NCI-H2081 treated with DMSO at 0.1 percent for 48 hours (cell line): ENCODE measurements around the gene YY1.
"Not testable (repeated sequence)": the region's sequence is repeated elsewhere in the genome, so short reads cannot be mapped to it uniquely, and the experiment has no call there.

Experiments
- DNase-seq: peaks from one replicate; lab custom pipeline; 2025; lab: John Stamatoyannopoulos, UW

Gene YY1

DNA sequence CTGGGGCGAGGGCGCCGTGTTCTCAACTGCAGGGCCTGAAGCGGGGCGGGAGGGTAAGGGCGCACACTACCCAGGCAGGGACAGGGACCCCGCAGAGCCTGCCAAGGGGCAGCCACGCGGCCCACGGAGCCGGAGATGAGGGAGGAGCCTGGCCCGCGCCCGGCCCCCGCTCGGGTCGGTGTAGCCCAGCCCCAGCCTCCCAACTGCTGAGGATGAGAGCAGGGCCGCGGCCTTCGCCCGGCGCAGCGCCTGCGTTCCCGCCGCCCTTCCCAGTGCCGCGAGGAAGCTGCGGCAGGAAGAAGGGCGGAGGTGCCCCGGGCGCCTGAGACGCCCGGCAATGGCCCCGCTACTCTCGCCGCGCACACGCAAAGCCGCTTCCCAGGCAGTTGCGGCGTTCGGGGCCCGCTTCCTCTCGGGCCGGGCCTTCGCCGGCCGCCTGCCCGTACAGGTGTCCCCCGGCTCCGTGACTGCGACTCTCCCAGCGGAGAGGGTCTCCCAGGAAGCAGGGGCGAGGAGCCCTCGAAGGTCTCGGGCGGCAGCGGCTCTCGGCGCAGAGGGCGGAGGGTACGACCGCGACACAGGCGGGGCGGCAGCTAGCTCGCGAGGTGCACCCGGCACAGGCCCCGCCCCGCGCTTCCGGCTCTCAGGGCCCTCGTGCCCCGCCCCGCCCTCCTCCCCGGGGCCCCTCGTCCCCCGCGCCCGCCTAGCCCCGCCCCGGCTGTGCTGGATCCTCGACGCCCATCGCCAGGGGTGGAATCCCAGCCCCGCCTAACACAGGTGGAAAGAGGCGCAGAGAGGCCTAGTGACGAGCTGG lies 24.8 kb upstream of the YY1 start:
- peak; percentile 43 for DNase-seq

GRCh38 chr14:100214770-100215083 lies 24.2 kb upstream of the YY1 start:
- DNase-seq, result no peak

DNA sequence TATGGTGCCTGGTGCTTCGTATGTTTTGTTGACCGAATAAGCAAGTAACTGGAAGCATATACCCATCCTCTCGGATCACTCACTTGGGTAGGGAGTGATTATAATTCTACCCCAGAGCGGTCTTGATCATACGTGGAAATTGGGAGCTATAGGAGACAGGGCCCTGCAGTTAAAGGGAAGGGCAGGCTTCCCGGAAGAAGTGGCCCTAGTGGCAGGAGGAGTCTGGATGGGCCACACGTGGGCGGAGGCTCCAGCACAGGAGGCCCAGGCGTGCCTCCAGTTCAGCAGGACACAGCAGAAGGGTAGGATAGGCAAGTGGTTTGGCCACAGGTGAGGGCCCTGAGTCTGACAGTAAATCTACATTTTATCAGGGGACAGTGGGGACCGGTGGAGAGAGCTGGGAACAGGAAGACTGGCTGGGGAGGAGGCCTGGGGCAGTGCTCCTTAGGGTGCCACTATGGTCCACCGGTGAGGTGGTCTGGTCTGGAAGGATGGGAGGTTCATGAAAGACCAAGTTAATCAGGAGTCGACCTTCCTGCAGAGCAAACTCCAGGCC lies 23.5 kb upstream of the YY1 start:
- DNase-seq, result no peak

DNA sequence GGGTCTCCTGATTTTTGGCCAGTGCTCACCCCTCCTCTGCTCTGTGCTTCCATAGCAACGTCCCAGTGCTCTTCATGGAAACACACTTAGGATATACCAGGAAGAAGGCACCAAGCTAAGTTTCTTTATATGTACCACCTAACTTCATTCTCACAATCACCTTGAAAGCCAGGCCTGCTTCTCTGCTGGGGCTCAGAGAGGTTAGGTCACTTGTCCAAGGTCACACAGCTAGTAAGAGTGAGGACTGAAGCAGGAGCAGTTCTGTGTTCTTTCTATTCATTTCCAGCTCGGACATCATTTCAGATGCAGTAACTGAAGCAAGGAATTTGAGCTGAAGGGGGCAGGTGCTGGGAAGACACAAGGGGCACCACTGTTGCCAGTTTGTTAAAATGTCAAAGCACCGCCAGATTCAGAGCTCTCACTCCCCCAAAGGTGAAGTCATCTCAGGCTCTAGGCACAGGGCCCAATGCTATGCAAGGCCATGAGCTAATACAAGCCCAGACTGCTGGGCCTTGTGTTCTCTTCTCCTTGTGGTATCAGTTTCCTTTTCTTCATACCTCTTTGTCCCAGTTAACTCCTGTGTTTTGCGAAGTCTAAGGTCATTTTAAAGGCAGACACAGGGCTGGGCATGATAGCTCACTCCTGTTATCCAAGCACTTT lies 19.7 kb upstream of the YY1 start:
- no peak for DNase-seq

- DNase-seq, result peak; percentile 32
Observed at GRCh38 chr14:100221533-100222223, 17.3 kb upstream of the YY1 start.

DNA sequence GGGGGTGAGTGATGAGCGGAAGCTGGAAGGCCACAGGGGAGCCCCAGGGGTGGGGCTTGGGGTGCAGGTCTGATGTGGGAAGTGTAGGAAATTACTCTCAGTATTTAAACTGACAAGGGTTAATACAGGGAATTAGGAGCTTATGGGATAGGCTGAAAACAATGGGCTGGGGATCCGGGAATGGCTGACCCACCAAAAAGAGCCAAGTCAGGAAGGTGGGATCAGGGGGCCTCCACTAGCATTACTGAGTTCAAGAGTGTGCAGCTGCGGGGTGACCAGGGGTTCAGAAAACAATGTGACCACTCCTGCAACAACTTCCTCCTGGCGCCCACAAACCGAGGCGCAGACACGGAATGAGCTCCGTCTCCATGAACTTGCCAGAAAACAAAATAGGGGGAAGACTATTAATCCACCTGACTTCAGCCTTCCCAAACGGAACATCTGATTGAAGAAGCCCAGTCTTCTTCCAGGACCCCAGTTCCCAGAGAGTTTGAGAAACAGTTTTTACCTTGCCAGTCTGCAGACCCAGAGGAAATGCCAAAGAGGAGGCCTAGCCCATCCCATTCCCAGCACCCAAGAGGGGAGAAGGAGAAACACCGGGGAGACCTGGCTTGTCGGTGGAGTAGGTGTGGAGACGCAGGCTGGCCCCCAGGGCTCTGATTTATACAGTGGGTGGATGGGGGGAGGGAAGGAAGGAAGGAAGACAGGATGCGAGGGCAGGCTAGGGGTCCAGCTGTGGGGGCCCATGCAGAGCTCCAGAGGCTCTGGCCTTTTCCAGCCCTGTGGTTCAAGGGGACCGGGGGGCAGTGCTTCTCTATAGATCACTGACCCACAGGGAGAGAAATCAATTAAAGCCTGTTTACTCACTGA lies 16.5 kb upstream of the YY1 start:
- DNase-seq, result no peak

DNA sequence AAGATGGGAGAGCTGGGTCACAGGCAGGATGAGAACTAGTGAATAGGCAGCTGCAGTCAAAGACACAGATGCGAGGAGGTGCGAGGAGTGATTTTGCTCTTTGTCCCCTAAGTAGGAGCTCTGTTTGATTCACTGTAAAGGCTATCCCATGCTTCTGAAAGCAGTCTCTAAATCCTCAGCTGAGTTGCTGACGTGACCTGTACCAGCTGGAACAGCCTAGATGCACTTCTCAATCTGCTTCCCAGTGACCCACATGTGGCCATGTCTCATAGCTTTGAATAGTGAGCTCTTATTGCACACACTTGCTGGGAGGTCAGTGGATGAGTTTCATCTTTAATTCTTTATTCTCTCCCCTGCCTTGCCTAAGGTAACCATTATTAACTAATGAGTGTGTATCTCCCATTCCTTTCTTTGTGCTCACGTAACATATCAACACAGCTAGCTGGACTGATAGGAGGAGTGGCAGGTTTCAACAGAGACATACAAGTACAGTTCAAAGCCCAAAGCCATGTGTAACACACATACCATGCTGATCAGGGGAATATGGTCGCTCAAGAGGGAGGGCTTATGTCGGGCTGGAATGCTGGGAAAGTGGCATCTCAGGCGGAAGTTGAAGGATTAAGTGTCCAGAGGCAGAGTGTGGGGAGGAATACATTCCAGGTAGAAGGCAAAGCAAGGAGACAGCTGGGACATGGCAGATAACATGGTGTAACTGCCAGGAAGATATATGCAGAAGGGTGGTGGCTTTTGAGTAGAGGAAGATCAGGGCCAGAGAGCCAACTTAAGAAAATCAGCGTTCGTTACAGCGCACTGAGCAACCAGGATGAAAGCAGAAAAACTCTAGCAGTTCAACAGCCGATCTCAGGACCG lies 15.4 kb upstream of the YY1 start:
- DNase-seq, result no peak

GRCh38 chr14:100224229-100224866 lies 14.6 kb upstream of the YY1 start:
- no peak for DNase-seq

- DNase-seq, result no peak
Observed at GRCh38 chr14:100225169-100225568, 13.8 kb upstream of the YY1 start.

DNA sequence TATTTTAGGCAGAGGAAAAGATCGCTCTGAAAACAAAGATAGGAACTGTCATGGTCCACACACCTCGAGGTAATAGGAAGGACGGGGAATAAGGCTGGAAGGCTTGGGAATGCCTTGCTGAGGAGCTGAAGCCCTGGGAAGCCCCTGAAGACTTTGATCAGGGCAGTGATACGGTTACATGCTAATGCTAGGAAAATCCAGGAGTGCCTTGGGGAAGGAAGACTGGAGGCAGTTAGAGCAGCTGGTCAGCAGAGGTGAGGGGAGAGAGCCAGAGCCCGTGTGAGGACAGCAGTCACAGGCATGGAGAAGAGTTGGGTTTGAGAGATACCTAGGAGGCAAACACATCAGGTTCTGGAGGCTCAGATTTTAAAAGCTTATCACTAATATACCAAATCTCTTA lies 8.6 kb upstream of the YY1 start:
- DNase-seq, result no peak

DNA sequence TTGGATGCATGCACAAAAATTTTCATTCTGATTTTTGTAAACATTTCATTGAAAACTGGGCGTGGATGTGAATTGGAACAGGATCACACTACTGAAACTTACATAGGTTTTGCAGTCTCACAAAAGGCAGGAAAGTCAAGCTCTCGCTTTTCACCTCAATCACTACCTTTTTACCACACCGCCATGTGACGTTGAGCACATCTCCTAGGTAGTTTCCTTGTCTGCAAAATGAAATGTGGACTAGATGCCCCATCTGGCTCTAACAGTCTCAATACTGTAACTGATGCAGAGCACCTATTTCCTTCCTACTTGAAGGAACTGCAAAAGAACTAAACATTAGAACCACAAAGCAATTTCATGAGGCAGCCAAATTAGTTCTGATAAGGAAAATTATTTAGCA lies 4.4 kb upstream of the YY1 start:
- no peak for DNase-seq

DNA sequence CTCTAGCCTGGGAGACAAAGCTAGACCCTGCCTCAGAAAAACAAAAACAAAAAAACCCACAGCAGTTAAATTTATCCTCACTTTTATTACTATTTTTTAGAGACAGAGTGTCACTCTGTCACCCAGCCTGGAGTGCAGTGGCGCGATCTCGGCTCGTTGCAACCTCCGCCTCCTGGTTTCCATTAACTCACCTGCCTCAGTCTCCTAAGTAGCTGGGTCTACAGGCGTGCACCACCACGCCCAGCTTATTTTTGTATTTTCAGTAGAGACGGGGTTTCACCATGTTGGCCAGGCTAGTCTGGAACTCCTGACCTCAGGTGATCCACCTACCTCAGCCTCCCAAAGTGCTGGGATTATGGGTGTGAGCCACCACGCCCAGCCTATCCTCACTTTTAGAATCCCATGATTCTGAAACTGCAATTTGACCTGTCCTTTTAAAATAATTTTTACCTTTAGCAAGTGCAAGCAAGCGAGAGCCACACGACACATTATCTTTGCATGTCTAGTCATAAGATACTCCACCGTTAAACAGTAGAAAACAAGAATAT lies 2.6 kb upstream of the YY1 start:
- not testable (repeated sequence) for DNase-seq

DNA sequence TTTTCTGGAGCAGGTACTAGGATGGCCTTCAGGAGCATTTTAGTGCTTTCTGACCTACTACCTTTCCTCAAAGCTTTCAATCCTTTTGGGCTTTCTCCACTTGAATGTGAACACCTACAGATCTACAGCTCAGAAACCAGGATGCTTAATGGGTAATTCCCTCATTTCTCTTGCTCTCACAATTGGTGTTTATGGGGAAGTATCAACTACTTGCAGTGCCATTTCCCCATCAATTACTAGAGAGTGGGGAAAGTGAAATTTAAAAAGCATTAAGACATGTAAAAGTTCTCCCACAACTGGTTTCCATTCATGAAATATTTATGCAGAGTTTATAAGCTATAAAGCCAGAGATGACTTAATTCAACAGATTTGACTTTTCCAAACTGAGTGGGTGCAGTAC lies 2.1 kb upstream of the YY1 start:
- DNase-seq, result no peak

- DNase-seq, result no peak
Observed at GRCh38 chr14:100237735-100238418, 1.1 kb upstream of the YY1 start.

DNA sequence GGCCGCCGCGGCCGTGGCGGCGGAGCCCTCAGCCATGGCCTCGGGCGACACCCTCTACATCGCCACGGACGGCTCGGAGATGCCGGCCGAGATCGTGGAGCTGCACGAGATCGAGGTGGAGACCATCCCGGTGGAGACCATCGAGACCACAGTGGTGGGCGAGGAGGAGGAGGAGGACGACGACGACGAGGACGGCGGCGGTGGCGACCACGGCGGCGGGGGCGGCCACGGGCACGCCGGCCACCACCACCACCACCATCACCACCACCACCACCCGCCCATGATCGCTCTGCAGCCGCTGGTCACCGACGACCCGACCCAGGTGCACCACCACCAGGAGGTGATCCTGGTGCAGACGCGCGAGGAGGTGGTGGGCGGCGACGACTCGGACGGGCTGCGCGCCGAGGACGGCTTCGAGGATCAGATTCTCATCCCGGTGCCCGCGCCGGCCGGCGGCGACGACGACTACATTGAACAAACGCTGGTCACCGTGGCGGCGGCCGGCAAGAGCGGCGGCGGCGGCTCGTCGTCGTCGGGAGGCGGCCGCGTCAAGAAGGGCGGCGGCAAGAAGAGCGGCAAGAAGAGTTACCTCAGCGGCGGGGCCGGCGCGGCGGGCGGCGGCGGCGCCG lies 381 bp downstream of the YY1 start:
- DNase-seq, result no peak

- DNase-seq, result peak; percentile 50
Observed at GRCh38 chr14:100239840-100240667, 1.1 kb downstream of the YY1 start.

DNA sequence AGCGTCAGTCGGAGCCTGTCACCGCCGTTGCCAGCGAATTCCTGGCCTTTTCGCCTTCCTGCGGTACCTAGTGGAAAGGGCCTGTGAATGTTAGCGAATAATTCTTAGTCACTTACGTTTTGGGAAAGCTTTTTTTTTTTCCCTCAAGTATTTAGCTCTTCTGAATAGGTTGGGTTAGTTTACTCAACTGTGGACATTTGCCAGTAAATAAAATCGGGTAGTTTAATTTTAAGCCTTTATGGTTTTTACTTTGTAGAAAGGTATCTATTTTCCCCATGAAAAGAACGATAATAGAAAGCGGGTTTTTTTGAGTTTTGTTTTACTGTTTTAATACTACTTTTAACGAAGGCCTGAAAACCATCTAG lies 1.7 kb downstream of the YY1 start:
- no peak for DNase-seq

DNA sequence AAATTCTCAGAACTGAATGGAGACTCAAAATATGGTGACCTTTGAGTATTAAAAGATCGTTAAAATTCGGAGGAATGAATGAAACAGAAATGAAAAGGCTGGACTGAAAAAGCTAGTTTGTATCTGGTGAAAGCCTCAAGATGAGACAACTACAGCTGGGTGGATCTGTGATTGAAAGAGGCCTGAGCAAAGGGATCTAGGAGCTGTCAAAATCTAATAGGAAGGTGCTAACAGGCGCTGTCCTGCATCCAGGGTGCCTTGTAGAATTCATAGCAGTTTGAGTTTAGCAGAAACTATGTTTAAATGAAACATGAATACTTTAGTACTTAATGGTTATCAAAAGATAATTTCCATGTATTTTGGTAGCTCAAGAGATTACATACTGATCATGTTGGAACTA lies 2.3 kb downstream of the YY1 start:
- no peak for DNase-seq
